ENCODE measurements around the gene FRMPD2.

GRCh38 chr10:48199580-48200377 is 74.7 kb downstream of the FRMPD2 start:
- TF ChIP-seq EP300 (IDR thresholded peaks at IDR 0.05), result no peak
- TF ChIP-seq CTCF (IDR thresholded peaks at IDR 0.05), result no peak
- no peak for TF ChIP-seq POLR2A (IDR thresholded peaks at IDR 0.05; ENCODE audit: low read depth)
